Stimulated activated CD8-positive, alpha-beta memory T cell treated with anti-CD3 and anti-CD28 coated beads, Interleukin-12 subunit alpha, Interleukin-12 subunit beta, amount 100 ng/mL, for 24 hours (primary cell): ENCODE measurements around the gene LHFPL6.

Experiments
- DNase-seq: peaks from one replicate; pipeline ENCODE4 v3.0.0-alpha.2; 2020; ENCODE audit errors: extremely low read depth

Gene LHFPL6

DNA sequence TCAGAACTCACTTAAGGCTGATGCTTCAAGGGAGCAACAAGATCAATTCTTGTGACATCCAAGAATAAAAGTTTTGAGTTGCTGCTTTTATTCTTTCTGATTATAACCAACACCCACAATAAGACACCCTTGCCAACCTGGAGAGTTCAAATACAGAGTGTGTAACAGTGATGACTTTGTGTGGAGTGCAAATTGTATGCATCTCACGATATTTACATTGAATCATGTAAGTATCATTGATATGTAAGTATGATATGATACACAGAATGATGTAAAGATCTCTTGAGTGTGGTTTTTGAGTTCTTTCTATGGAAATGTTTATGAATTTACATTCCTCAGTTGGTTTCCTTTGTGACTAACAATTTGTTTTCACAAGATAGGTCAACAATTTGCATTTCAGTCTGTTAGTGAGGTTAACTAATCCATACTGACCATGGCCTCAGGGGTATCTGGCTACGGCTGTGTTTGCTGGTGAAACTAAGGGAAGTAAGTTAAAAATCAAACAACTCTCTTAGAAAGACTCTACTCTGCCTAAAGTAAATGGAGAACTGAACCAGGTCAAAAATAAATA, 12.4 kb downstream of the LHFPL6 start:
- DNase-seq: no peak

DNA sequence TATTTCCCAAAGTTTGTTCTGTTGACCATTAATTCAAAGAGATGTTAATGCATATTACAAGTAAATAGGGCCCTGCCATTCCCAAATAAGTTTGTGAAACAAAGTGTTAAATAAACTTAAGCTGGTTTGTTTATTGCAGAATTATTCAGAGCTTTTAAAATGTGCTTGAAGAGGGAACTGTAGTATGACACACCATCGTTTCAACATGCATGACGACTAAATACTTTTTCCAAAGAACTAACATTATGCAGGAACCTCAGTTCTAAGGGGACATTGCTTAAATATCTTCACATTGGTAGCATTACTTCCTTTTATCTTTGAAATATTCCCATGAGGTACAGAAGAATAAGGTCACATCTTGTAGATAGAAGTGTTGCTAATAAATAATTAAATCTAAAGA, 14.6 kb downstream of the LHFPL6 start:
- no peak for DNase-seq

DNA sequence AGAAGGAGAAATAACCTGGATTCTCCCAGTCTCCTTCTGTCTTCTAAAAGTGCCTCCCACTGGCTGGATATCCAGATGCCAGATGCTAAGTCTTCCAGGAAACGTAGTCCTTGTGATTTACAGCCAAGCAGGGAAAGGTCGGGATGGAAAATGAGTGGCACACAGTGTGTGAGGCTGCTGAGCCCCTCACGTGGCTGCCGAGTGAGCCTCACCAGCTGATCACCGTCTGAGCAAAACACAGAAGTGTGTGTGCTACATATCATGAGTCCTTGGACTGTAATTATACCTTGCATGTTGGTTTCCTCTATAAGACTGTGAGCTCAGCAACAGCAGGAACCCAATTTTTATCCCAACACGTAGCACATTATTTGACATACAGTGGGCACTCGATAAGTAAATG, 15.1 kb downstream of the LHFPL6 start:
- DNase-seq: no peak

DNA sequence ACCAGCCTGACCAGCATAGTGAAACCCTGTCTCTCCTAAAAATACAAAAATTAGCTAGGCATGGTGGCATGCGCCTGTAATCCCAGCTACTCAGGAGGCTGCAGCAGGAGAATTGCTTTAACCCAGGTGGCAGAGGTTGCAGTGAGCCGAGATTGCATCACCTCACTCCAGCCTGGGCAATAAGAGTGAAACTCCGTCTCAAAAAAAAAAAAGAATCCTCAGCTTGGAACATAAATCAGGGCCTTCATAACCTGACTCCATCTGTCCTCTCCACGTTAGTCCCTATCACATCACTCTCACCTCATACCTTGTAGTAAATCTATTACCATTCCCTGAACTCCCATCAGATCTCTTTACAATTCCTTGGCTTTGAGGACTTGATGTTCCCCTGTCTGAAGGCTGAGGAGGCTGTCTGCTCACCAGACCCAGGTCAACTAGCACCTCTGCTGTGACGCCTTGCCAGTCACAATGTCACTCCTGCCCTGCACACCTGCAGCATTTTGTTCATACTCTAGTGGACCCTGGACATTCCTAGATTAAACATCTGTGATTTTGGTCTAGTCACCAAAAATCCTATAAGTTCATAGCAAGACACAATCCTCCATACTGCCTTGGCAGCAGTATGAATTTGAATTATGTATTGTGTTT, 15.9 kb downstream of the LHFPL6 start:
- DNase-seq: no peak

DNA sequence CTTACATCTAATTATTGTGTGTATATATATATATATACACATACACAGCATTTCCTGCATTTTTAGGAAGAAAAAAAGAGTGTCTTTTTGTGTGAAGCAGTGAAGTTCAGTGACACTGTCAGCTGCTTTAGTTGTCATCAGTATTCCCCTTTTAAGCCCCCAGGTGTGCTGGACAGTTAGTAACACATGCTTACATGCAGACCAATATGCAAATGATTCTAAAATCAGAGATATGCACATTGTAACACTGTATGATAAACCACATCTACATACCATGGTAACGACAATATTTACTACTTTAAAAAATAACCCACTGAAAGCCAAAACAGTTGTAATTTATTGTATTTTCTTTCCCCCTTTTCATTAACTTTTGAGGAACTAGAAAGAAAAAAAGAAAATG, 16.8 kb downstream of the LHFPL6 start:
- no peak for DNase-seq

DNA sequence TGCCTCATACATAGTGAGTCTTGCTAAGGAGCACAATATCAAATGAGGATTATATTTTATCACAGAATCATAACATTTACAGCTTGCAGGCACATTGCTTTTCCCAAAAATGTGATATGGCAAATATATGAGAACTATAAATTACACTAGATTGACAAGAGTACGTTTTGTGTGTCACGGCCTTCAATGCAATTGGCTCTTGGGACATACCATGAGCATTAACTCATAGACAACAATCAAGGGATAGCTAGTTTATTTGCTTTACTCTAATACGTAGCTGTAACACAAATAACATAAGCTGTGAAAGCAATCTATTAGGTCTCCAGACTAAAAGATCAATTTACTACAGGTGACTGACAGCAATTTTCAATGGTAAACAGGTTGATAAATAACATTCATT, 17.8 kb downstream of the LHFPL6 start:
- no peak for DNase-seq

DNA sequence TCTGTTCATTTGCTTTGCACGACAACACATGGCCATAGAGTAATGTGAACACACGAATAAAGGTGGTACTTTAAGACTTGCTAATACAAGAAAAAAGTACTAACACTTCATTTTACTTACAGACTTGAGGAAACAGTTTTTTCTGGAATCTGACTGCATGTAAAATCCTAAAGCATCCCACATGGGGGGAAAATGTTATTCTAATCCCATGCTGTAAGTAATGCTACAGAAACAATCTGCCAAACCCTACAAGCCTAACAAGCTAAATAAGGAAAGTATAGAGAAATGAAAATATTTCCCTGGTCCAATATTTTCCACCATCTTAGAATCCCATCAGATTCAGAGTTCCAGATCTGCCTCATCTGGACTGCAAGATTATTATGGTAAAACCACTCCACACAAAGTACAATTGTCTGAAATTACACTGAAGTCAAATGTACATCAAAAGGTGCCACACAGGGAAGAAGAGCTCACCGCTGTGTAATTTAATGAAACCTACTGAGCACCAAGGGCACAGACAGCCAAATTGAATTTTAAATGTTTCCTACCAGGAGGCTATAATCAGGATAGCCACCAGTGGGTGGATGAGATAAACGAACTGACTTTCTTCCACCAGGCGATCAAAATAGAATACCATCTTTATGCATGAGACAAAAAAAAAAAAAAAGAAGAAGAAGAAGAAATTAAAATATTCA, 22.0 kb downstream of the LHFPL6 start:
- DNase-seq: no peak

DNA sequence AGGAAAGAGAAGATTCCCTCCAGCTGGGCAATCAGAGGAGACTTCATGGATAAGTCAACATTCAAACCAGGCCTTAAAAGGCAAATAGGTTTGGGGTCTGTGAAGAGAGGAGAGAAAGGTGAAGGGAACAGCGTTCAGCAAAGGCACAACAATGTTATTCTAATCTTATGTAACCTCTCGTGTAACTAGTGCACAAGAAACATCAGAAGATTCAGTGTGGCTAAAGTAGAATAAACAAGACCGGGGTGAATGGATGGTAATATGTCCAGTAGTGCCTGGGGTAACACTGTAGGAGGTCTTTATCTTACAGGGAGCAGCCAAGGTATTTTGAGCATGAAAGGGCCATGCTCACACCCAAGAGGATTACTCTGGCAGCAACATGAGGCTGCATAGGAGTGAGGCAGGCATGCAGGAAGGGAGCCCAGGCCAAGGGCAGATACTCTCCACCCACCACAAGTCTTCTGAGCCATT, 24.1 kb downstream of the LHFPL6 start:
- no peak for DNase-seq

DNA sequence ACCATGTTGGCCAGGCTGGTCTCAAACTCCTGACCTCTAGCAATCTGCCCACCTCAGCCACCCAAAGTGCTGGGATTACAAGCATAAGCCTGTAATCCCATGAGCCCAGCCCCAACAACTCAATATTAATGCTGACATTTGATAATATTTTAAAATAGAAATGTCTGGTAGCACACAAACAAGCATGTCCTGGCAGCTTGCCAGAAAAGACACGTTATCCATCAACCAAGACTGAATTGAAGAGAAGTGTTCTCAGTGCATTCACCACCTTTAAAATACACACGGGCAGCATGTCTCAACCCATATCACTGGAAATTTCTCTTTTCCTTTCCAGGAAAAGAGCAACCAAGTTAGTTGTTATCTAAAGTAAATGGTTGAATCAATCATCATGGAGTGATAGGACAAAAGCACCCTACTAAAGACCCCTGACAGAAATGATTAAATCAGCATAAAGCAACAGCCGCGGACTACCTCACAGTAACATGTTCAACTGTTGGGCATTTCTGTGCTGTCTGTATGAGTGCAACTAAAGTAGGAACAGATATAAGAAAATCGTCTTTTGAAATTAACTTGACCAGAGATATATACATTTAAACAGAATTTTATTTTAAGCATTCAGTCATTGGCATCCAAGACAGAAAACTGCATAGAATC, 25.0 kb downstream of the LHFPL6 start:
- no peak for DNase-seq

DNA sequence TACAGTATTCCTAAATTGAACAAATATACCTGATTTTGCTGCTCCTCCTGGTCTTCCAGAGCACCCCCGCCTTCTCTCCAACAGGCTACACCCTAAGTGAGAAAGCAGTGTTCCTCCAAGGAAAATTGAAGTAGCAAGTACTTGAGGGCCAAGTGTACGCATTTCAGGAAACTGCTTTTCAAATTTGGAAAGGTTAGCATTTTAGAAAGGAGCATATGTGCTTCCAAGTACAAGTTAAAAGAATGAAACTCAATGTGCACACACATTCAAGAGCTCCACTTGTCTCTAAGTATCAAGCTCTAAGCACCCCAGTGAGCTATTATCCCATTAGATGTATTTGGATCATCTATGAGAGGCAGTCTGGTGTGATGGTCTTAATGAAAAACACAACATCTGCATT, 25.8 kb downstream of the LHFPL6 start:
- DNase-seq: no peak

DNA sequence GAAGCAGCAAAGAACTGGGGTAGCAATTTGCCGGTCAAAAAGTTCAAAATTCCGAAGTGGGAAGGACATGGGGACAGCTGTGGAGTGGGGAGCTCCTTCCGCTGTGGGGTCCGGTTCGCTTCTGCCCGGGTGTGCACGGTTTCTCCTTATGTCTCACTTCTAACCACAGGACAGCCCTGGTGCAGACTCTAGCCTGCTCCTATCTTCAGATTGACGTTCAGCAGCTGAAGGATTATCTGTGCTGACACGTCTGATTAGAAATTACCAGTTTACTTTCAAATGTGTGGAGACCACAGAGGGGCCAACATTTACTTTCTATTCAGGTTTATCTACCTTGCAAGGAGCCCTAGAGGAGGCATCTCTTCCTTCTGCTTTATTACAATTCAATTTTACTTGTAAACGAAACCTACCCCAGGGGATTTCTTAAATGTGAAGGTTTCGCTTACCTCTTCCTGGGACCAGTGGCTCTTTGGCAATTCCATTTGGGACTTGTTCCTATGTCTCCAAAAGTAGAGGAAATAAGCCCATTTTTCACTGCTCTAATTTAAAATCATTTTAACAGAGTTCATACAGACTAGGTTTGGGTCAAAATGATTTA, 27.3 kb downstream of the LHFPL6 start:
- DNase-seq: no peak

DNA sequence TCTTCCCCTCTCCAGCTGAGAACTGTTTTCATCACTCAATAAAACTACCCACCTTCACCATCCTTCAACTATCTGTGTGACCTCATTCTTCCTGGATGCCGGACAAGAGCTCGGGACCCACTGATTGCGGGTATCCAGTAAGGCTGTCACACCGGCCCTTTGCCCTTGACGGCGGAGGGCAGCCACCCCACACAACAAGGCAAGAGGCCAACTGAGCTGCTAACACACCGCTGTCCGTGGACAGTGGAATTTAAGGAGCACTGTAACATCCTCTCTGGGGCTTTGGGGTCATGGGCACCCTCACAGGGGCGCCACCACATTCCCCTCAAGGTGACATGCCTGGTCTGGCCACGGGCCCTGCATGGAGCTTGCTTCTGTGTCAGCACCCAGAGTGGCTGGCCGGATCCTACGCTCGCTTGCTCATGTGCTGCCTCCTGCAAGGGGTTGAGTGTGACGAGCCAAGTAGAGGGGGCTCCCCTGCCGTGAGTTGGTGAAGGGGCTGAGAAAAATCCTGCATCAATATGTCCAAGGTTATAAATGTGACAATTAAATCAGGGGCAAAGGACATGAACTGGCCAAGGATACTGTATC, 31.4 kb downstream of the LHFPL6 start:
- no peak for DNase-seq

DNA sequence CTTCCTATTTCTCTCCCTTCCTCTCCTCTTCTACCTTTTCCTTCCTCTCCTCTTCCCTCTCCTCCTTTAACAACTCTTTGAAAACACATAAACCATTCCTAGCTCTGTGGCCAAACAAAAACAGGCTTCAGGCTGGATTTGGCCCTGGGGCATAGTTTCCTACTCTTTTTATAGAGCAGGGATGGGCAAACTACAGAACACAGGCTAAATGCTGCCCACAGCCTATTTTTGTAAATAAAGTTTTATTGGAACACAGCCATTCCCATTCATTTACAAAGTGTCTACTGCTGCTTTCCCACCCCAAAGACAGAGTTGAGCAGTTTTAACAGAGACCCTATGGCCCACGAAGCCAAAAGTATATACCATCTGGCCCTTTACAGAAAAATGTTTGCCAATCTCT, 35.4 kb downstream of the LHFPL6 start:
- DNase-seq: no peak

DNA sequence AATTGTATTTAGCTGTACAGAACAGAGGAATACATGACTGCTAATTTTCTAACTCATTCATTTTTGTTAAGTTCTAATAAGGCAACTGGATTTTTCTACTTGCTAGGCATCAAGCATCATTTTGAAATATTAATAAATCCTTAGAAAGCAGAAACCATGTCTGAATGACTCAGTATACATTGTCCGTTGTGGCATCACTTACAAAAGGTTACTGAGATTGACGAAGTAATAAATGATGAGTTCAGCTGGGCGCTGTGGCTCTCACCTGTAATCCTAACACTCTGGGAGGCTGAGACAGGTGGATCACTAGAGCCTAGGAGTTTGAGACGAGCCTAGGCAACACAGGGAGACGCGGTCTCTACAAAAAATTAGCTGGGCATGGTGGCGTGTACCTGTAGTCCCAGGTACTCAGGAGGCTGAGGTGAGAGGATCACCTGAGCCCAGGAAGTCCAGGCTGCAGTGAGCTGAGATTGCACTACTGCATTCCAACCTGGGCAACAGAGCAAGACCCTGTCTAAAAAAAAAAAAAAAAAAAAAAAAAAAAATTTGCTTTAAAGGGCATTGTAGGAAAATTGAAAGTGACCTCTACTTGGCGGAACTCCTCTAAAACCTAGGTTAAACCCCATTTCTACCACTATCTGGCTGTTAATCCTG, 36.6 kb downstream of the LHFPL6 start:
- no peak for DNase-seq

DNA sequence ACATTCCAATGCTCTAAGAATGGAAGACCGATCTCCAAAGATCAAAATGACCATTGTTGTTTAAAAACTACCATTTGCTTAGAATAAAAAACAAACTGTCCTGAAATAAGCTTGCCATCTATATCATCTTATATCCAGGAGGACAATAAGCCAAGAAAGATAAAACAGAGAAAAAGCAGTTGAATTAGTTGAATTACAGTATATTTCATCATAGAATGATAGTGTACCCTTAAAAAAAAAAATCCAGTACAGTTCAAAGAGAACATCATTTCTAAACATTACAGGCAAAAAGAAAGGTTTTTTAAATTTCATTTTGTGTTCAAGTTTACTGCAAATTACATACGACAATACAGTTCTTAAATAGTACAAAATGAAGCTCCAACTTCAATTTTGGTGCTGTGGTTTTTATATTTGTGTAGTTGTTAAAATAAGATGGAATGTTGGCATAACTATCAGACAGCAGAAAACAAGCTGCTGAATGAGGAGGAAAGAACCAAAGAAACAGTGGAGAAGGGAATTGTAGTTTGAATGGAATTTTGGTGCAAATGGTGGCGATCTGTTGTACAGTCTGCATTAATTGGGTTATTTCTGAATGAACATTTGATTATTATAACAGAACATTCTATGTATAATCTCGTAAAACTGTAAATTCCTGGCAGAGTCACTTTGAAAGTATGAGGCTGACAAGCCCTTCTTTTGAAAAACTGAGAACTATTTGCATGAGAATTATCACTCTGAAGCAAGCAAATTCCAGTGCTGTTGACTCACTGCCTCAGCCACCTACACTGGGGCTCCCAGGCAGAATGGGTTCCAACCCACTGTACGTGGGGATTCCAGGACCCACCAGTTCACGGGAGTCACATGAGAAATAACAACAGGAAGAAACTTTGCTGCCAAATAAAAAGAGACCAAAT, 37.7 kb downstream of the LHFPL6 start:
- DNase-seq: no peak

DNA sequence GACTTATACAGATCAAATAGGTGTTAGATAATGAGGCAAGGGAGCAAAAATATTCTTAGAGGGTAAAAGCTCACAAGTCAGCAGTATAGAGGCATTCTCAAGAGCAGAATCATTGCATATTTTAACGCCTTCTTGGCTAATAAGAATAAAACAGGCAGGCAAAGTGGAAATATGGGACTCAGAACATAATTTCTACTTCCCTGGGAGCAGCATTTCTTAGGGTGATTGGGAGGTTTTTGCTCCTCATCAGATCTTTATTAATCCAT, 39.6 kb downstream of the LHFPL6 start:
- DNase-seq: no peak

DNA sequence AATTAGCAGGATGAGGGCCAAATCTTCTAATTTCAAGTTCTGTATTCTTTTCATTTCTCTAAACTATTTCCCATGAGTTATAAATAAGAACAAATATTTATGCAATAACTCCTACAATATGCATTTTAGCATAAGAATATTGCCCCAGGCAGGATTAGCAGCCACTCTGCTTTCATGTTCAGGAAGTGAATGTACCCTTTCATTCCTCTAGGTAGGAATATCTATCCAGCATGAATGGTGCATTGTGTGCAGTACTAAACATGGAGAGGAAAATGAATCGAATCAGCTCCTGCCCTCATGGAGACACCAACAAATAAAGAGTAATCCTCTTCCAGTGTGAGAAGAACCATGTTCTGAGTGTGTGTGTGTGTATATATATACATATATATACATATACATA, 41.0 kb downstream of the LHFPL6 start:
- DNase-seq: no peak

DNA sequence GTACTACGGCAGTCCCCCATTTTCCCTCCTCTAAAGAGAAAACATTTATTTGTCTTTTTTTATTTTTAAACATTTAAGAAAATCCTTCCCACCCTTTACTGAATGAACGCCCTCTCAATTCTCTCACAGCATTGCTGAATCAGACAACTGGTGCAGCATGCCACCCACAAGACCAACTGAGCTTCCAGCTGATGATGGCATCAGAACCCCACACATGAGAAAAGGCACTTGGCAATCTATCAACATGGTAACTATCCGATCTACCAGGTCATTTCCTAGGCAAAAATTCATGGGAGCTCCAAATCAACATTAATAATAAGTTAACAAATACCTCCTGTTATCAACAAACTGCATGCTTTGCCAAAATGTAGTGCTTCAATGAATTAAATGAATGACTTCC, 43.1 kb downstream of the LHFPL6 start:
- no peak for DNase-seq

DNA sequence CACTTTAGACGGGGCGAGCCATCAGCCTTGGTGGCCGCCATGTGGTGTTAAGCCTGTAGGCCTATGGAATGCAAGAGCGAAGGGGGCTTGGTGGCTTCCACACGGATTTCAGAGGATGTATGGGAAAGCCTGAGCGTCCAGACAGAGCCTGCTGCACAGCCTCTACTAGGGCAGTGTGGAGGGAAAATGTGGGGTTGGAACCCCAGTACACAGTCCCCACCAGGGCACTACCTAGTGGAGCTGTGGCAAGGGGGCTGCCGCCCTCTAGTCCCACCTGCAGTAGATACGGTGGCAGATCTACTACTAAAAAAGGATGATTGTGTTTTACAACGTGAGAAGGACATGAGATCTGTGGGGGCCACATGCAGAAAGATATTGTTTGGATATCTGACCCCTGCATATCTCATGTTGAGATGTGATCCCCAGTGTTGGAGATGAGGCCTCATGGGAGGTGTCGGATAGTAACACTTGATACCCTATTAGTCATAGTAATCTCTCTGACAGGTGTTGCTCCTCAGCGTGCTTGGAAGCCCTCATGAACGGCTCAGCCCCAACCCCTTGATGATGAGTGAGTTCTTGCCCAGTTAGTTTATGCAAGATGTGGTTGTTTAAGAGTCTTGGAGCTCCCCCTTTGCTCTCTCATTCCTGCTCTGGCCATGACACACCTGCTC, 45.6 kb downstream of the LHFPL6 start:
- no peak for DNase-seq

DNA sequence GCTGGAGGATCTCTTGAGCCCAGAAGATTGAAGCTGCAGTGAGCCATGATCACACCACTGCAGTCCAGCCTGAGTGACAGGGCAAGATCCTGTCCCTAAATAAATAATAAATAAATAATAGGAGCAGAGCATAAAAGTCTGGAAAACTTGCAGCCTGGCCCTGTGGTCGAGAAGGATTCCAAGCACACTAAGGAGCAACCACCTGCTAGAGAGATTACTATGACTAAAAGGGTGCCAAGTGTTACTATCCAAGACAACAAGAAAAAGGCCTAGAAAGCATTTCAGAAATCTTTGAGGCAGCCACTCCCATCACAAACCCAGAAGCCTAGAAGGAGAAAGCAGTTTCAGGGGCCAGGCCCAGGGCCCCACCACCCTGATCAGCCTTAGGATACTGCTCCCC, 46.1 kb downstream of the LHFPL6 start:
- DNase-seq: no peak
